GM18517 (cell line): ENCODE results near the gene POLK.
"Not testable (repeated sequence)": the region's sequence is repeated elsewhere in the genome, so short reads cannot be mapped to it uniquely, and the experiment has no call there.

ENCODE experiments used
- ATAC-seq: cut with Tn5 transposase; IDR thresholded peaks from one replicate; pipeline ENCODE4 v1.9.1; 2021; ENCODE audit warnings: mild to moderate bottlenecking, moderate library complexity; ENCODE audit not compliant: unreplicated experiment

Gene POLK

DNA sequence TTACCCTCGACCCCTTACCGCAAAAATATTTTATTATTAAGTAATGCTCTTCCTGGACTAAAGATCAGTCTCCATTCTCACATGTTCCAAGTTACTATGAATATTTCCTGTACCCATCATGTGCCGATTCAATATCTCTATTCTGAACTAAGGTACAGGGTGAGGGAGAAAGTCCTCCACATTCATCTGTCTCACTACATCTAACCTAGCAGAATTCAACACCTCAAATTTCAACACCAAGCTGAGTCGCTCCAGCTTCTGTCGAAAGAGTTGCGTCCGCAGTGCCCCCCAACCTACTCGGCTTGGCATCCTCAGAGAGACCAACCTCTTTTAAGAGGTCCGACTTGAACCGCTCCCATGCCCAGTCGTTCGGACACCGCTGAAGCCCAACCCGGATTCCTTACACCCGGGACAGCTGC is 1.3 kb upstream of the POLK start:
- ATAC-seq = peak; percentile 2

DNA sequence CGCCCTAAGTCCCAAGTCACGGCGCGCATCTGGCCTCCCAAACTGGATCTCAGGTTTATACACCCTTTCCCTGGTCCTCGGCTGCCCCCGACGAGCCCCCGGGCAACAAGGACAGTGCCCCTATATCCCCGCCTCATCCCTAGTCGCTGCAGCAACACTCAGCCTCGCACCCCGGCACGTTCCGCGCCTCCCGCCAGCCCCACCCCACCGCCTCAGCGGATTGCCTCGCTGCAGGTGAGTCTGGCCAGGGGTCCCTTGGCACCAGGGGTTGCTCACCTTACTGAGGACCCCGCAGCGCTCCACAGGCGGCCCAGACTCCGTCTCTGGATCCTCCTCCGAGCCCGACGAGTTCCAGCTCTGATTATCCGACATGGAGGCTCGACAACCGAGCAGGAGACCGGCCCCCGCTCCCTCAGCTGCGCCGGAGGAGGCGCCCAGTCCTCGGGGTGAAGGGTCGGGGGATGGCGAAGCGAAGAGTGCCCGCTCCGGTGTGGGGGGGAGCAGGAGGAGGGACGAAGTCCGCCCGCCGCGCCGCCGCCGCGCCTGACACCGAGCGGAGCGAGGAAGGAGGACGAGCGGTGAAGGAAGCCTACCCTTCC is 756 bp upstream of the POLK start:
- ATAC-seq = peak; percentile 22

DNA sequence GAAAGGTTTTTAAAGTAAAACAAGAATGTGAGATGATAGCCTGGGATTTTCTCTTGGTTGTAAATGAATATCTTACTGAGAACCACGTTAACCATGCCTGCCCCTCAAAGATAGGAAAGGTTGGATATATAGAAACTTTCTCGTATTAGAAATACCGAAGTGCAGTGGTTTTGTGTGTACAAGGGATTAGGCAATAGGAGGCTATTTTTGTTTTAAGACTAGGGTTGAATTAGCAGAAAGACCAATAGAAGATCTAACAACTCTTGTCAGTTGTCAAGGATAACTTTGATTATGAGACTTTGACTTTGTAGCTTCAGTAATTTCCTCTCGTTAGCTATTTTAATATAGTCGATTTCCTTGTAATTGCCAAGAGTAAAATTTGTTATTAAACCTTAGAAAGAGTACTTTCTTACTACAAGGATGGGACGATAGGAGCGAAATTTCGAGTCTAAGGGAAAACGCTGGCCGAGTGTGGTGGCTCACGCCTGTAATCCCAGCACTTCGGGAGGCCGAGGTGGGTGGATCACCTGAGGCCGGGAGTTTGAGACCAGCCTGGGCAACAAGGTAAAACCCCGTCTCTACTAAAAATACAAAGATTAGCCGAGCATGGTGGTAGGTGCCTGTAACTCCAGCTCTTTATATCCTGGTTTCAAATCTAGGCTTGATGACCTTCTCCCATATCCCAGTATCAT is 838 bp downstream of the POLK start:
- ATAC-seq = no peak

DNA sequence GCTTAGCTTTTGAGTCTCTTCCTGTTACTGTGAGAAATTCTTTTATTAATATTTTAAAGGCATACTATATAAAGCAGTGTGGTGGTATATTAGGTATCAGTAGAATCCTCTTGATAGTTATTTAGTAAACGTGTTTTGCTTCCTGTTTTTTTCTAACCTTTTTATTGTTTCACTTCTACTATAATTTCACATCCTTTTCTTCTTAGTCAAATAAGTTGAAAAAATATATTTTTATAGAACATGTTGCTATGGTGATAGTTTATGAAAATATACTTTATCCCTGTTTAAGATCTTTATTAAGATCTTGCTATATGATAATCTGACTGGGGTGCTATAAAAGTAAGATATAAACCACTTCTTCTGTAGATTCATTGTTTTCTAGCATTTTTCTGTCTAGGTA is 2.1 kb downstream of the POLK start:
- no peak for ATAC-seq

DNA sequence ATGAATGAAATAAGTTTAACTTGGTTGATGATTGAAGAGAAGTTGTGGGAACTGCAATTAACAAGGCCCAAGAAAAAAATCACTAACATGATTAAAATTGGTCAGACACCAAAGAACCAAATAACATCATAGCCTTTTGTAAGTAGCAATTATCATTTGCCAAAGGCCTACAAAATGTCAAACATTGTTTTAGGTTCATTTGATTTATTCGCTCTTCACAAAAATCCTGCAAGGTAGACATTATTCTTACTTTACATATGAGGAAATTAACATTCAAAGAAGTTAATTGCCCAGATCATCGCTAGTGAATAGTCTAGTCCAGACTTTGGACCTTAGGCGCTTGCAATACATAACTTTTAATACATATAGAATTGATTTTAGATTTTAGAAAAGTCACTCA is 2.6 kb downstream of the POLK start:
- ATAC-seq = no peak

DNA sequence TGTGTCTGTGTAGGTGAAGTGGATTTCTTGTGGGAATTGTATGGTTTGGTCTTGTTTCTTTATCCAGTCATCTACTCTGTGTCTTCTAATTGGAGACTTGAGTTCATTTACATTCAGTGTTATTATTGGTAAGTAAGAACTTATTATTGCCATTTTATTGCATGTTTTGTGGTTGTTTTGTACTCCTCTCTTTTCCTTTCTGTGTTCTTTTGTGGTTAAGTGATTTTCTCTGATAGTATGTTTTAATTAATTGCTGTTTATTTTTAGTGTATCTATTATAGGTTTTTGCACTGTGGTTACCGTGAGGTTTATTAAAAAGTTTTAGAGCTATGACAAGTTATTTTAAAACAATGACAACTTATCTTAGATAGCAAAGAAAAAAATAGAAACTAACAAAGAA is 8.1 kb downstream of the POLK start:
- no peak for ATAC-seq

DNA sequence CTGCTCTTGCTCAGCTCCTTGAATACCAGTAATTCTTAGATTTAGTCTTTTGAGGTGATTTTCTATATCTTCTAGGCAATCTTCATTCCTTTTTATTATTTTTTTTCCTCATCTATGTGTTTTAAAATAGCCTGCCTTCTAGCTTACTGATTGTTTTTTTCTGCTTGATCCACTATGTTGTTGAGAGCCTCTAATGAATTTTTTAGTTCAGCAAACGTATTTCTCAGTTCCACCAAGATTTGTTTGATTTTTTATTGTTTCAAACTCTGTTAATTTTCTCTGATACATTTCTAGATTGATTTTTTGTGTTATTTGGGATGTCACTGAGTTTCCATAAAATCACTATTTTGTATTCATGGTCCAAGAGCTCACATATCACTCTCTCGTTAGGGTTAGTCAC is 9.5 kb downstream of the POLK start:
- no peak for ATAC-seq

DNA sequence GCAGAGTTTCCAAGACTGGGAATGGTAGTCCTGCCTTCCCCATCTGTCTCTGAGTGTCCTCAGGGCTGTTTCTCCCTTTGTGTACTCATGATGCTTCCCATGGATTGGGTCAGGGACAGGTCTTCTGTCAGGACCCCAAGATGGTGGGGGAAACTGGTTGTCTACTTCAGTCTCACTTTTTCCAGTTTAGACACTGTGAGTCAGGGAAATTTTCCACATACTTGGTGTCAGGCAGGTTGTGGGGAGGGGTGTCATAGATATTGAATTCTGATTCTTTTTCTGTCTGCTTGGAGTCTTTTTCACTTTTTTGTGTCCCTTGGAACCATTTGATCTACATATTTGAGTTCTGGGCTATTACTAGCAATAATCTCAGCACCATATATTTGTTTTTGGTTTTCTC is 10.3 kb downstream of the POLK start:
- no peak for ATAC-seq

DNA sequence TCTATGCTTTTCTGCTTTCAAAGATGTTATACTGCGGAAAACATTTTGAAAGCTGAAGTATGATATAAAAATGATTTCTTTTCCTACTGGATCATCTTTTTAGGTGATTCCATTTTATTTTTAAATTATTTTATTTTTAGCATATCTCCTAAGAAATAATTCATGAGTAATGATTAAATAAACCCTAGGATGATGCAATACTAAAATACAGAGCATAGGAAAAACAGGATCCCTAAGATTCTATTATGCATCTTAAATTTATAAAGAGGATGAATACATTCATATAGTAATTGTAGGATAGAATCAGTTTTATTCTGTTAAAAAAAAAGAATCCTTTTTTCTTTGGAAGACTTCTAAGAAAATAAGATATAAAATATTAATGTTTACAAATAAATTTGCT is 10.9 kb downstream of the POLK start:
- ATAC-seq = no peak

DNA sequence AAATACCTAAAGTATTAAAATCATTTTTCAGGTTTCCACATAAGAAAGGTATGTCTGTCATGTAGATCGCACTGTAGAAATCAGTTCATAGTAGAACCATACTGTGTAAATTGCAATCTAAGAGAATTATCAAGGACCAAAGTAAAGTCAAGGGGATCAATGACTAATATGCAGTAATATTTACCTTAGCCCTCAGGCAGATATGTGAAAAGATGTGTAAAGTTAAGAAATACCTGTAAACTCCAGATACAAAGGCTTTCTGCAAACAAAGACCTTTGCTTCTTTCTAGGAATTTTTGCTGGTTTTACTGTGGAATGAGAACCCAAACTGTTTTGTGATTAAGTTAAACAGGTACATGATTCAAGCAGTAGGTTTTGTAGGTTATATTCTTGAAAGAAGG is 11.6 kb downstream of the POLK start:
- no peak for ATAC-seq

DNA sequence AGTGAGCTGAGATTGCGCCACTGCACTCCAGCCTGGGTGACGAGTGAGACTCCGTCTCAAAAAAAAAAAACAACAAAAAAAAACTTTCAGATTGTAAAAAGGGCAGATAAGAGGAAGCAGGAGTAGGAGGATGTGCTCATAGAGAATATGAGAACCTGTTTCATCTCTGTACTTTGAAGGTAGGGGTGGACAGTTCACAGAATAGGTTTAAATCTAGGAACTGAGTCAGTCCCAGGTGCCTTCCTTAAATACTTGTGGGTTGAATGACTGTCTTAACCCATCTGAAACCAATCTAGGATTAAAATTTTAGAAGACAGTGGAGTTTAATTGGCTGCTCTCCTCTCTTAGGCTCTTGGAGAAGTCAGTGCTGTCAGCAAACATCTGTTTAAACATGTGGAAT is 12.4 kb downstream of the POLK start:
- ATAC-seq = peak; percentile 87

DNA sequence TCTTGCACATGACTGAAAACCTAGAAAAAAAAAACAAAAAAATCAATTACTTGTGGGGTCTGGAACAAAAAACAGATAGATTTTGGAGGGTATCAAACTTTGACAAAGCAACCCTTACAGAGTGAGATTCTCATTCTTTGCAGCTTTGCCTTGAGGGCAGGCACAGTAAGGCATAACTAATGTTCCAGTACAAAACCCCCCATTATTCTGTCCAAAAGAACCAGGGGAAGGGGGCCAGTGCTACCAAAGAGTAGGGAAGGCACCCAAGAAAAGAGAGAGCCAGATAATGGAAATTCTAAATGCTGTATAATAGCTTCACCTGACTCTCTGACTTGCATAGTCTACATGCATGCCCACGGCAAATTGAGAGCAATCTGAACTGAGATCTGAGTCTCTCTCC is 12.9 kb downstream of the POLK start:
- ATAC-seq = no peak

DNA sequence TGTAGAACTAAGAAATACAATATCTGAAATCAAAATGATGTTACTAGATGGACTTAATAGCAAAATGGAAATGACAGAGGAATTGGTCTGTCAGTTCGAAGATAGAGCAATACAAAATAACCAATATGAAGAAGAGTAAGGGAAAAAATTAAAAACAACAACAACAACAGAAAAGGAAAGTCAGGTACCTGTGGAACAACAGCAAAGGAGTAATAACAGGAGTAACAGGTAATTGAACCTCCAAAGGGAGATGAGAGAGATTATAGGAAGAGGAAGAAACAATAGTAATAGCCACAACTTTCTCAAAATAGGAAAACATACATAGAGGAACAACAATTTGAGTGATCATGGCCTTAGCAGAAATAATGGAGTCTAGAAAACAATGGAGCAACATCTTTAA is 13.7 kb downstream of the POLK start:
- ATAC-seq = no peak

DNA sequence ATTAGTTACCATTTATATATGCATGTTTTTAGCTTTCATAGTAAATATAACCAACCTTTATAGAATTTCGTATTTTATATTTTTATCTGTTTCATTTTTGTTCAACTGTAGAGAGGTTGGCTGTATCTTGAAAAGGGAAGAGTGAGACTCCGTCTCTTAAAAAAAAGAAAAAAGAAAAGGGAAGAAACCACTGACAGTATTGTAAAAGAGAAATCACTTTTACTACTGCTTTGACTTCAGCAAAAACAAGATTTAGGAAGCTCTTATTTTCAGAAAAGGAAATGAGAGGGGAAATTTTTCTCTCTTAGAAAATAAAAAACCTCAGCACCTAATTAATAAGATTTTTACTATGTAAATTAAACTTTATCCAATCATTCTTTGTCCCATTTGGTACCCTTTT is 14.4 kb downstream of the POLK start:
- no peak for ATAC-seq

DNA sequence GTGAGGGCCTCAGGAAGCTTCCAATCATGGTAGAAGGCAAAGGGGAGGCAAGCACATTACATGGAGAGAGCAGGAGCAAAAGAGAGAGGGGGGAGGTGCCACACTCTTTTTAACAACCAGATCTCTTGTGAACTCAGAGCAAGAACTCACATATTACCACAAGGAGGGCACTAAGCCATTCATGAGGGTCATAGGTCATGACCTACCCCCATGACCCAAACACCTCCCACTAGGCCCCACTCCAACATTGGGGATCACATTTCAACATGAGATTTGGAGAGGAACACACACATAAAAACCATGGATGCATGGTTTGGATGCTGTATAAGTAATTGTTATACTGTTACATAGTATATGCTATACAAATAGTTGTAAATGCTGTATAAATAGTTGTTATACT is 17.5 kb downstream of the POLK start:
- no peak for ATAC-seq

DNA sequence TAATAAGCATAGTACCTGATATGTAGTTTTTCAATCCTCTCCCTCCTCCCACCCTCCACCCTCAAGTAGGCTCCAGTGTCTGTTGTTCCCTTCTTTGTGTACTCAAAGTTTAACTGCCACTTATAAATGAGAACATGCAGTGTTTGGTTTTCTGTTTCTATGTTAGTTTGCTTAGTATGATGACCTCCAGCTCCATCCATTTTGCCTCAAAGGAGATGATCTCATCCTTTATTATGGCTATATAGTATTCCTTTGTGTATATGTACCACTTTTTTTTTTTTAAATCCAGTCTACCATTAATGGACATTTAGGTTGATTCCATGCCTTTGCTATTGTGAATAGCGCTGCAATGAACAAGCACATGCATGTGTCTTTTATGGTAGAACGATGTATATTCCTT is 20.5 kb downstream of the POLK start:
- no peak for ATAC-seq

DNA sequence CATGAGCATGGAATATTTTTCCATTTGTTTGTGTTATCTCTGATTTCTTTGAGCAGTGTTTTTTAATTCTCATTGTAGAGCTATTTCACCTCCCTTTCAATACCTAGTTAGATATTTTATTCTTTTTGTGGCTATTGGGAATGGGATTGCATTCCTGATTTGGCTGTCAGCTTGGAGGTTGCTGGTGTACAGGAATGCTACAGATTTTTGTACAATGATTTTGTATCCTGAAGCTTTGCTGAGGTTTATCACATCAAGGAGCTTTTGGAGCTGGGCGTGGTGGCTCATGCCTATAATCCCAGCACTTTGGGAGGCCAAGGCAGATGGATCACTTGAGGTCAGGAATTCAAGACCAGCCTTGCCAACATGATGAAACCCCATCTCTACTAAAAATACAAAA is 22.0 kb downstream of the POLK start:
- ATAC-seq = not testable (repeated sequence)

DNA sequence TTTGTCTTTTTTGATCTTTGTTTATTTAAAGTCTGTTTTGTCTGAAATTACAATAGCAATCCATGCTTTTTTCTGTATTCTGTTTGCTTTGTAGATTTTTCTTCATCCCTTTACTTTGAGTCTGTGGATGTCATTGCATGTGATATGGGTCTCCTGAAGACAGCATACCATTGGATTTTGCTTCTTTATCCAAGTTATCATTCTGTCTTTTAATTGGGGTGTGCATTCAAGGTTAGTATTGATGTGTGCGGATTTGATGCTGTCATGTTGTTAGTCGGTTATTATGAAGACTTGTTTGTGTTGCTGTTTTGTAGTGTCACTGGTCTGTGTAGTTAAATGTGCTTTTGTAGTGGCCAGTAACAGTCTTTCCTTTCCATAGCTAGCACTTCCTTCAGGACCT is 23.0 kb downstream of the POLK start:
- no peak for ATAC-seq

DNA sequence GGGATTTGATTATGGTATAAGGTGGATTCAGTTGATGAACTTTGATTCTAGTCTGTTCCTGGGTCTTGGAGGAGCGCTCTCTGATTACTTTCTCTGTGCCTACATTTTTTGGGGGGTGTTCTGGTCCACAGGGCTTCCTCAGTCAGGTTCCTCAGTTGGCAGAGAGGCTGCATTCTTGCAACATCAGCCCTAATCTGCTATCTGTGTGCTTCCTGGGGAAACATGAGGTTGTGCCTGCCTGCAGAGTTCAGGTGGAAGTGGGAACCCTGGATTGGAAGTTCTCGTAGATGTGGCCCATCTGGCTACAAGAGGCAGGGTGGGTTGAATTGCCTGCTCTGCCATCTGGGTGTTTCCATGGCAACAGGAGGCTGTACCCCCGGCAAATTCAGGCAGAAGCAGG is 24.5 kb downstream of the POLK start:
- no peak for ATAC-seq

DNA sequence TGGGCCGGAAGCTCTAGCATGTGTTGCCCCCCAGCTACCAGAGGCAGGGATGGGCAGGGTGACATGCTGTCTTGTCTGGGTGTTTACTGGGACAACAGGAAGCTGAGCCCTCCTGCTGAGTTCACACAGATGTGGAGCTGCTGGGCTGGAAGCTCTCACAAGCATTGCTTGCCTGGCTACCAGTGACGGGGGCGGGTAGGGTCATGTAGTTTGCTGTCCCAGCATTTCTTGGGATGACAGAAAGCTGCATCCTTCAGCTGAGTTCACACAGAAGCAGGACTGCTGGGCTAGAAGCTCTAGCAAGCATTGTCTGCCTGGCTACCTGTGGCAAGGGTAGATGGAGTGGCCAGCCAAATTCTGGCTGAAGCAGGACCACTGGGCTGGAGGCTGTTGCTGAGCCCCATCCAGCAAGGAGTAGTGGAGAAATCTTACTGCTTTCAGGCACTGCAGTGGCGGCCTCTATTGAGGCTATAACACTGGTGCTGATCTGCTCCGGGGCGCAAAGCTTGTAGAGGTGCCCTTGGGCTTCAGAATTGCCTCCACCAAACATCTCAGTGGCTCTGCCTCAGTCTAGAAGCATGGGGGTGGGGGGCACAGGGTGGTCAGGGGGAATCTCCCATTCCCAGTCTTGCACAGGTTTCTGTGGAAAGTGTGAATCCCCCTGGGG is 25.1 kb downstream of the POLK start:
- no peak for ATAC-seq

DNA sequence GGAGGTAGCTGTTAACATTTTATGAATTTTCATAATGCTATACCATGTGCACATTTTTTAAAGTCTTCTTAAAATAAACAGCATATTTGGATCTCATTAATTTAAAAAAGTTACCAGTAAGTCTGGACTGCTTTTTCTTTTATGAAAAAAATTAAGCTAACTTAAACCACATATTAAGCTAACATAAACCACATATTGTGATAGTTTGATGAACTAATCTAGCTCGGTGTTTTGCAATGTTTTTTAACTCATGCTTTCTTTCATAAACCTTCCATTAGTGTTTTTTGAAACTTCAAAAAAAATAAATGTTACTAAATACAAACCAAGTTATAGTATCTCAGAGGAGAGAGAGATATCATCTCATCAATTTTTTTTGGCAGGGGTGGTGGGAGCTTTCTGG is 26.5 kb downstream of the POLK start:
- no peak for ATAC-seq

DNA sequence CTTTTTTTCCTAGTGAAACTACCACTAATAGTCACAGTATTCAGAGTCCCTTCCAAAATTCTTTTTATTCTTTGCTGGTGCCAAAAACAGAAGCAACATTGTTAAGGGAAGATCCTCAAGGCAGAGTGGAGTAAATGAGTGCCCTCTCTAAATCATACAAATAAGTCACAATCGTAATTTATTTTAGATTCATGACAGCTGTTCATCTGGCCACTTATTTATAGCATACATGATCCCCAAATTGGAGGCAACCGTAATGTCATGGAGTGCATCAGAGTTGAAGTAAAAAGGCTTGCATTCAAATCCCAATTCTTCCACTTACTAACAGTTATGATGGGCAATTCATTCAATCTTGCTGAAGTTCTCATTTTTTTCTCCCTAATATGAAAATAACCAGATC is 33.4 kb downstream of the POLK start:
- ATAC-seq = no peak

DNA sequence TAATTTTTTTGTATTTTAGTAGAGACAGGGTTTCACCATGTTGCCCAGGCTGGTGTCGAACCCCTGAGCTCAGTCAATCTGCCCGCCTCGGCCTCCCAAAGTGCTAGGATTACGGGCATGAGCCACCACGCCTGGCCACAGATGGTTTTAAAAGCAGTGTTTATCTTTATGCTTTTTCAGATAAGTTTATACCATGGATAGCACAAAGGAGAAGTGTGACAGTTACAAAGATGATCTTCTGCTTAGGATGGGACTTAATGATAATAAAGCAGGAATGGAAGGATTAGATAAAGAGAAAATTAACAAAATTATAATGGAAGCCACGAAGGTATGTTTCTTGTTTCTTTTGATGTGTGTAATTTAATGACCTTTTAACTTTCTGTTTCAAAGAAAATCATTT is 35.1 kb downstream of the POLK start:
- ATAC-seq = no peak
